HuH-7.5 (cell line): ENCODE results near the gene ELK4.

Experiments
- DNase-seq: peaks from one replicate; pipeline ENCODE4 v3.0.0; 2011; ENCODE audit warnings: low spot score

ELK4 gene

GRCh38 chr1:205630241-205630640, 1.6 kb downstream of the ELK4 start:
- DNase-seq = no peak

DNA sequence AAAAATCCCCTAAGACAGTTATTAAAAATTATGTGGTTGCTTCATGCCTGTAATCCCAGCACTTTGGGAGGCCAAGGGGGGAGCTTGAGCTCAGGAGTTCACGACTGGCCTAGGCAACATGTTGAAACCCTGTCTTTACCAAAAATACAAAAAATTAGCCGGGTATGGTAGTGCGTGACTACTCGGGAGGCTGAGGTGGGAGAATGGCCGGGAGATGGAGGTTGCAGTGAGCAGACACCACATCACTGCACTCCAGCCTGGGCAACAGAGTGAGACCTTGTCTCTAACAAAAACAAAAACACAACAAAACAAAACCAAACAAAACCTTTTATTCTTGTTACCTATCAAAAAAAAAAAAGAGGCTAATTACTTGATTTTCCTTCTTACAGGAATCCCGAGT, 2.1 kb downstream of the ELK4 start:
- DNase-seq = no peak

GRCh38 chr1:205627956-205628355, 3.9 kb downstream of the ELK4 start:
- no peak for DNase-seq

DNA sequence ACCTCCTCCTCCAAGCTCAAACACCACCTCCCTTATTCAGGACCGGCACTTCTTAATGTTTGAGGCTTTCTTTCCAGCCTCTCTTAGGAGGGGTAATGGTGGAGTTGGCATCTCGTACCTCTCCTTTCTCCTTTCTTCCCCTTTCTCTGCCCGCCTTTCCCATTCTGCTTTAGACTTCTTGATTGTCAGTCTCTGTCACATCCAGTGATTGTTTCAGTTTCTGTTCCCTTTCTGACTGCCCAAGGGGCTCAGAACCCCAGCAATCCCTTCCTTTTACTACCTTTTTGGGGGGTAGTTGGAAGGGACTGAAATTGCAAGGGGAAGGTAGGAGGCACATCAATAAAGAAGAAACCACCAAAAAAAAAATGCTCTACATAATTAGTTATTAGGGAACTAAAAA, 5.6 kb downstream of the ELK4 start:
- DNase-seq = no peak

GRCh38 chr1:205623646-205624045, 8.2 kb downstream of the ELK4 start:
- DNase-seq = no peak

GRCh38 chr1:205620269-205620668, 11.5 kb downstream of the ELK4 start:
- no peak for DNase-seq

GRCh38 chr1:205619376-205619775, 12.4 kb downstream of the ELK4 start:
- no peak for DNase-seq

GRCh38 chr1:205616563-205617293, 15.1 kb downstream of the ELK4 start:
- no peak for DNase-seq

DNA sequence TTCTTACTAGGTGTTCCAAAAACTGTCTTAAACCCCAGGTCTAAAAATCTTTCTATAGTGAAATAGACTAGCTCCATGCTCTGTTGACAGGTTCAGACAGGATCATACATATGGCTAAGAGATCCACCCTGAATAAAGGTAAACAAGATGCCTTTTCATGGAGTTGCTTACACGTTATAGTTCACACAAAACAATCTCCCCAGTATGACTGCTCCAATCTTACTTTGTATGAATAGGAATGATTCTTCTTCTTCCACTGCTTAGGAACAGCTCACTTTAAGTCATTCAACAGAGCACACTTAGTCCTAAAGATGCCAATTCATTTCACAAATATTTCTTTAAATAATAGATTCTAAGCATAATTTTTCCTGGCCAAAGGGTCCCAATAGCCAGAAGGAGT, 16.0 kb downstream of the ELK4 start:
- no peak for DNase-seq

DNA sequence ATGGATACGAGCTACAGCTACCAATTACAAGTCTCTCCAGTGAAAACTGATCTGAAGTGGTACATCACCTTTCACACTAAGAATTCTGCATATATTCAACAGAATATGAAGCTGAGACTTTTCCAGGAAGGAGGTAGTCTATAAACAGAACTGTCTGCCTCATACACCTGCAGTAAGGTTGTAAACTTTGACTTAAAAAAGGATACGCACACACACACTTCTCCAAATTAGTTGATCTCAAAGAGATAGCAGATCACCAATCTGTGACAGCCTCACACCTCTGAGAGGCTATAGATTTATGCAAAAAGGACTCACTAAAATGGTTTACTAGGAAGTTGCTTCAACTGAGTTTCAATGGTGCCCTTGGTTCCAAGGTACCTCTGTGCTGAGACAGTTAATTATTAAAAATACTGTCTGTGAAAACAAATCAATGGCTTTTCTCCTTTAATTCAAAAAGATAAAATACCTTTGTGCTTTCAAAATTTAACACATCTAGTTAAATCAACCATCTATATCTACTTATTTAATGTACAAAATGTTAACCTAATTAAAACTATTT, 17.9 kb downstream of the ELK4 start:
- no peak for DNase-seq

DNA sequence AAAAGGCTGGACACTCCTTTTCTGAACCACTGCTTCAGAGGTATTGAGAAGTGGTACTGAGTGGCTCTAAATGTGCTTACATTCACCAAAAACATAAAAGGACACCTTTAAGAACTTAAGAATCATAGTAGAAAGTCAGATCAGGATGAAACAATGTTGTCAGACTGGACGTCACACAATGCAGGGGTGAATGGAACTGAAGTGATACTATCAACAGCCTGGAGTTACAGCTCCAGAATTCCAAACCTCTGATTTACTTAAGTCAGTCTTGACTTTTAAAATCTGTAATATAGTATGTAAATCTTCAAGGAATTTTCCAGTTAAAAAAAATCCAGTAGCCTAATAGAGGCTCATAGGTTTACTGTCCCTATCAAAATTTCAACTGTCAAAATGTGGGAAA, 19.3 kb downstream of the ELK4 start:
- DNase-seq = no peak

- DNase-seq = no peak
Observed at GRCh38 chr1:205612104-205612503, 19.7 kb downstream of the ELK4 start.

DNA sequence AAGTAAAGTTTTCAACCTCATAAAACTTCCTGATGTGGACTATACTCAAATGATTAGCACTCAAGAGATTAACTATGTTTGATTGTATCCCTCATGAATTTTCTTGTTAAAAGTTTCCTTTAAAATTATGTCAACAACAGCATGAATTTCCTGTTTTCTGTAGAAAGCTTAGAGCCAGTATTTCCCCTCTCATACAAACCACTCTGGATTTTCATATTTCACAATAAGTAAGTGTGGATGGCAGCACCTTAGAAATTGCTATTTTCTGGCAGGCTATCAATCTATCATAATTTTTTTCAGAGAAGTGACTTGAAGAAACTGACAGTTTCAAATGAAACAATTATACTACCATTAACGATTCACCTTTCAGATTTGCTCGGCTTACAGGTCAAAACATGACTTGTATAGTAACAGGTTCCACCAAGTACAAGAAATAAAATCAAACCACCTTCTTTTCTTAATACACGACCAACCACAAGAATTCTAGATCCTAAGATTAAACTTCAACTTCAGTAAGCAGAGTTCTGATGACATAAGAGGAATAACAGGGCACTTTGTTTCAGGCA, 20.8 kb downstream of the ELK4 start:
- DNase-seq = no peak

GRCh38 chr1:205610036-205610435, 21.8 kb downstream of the ELK4 start:
- DNase-seq = no peak

- no peak for DNase-seq
Observed at GRCh38 chr1:205604825-205605505, 26.8 kb downstream of the ELK4 start.

DNA sequence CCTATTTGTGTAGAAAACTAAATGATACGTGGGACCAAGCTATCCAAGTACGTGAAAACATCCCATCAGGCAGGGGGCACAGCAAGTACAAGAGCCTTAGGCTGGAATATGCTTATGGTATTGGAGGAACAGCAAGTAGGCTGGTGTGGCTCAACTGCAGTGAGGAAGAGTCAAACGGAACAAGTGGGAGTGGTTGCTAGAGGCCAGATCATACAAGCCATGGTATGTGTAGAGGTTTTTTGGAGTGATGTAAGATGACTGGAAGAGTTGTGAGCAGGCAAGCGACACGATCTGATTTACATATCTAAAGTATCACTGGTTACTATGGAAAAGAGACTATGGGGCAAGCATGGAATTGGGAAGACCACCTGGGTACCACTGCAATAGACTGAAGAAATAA, 27.8 kb downstream of the ELK4 start:
- DNase-seq = no peak

DNA sequence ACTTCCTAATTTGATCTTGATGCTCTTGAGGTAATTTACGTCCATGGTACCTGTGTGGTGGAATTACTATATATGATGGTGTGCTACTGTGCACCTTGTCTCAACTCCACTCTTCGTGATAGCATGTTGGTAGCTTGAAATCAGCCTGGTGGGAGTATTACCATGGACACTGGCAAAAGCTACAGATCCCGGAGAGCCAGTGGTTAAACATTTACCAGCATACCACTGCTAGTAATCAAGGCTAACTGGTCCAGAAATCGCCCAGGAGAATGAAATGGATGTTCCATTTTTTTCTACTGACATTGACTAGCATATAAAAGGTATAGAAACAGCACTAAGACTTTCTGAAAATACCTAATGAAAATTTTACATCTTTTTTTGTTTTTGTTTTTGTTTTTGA, 30.6 kb downstream of the ELK4 start:
- no peak for DNase-seq

DNA sequence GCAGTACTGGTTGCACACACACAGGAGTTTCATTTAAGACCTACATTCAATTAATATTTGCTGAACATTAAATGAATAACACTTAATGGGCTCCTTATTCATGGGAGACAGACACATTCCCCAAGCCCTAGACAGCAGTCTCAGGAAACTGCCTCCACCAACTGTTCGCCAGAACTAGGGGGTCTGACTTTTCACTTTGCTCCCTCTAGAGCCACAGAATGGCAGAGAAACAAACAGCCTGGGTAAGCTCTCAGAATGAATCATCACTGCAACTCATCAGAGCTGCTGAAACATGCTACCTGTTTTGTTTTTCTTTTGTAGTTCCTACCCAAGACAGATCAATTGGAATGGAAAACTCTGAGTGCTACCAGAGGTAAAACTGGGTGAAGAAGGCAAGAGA, 31.7 kb downstream of the ELK4 start:
- no peak for DNase-seq

DNA sequence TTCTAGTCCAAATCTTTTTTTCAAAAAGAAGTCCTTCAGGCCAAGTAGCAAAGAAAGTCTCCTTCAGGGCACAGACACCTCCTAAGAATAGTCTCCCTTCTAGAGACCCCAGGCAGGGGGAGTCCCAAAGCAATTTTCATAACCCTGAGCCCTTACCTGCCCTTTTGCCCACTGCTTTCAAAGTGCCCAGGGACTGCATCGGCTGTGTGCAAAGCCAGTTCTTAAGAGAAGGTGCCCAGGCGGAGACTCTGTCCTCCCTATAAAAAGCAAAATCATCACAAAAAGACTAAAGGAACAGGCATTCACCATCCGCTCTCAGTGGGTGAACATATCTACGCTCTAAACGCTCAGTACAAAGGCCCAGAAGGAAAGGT, 32.2 kb downstream of the ELK4 start:
- no peak for DNase-seq

- no peak for DNase-seq
Observed at GRCh38 chr1:205598841-205599668, 32.8 kb downstream of the ELK4 start.

- no peak for DNase-seq
Observed at GRCh38 chr1:205597691-205598314, 34.0 kb downstream of the ELK4 start.

- no peak for DNase-seq
Observed at GRCh38 chr1:205596876-205597275, 34.9 kb downstream of the ELK4 start.
